ENCODE results near the gene RRP1B.

GRCh38 chr21:43740497-43741156 lies 81.3 kb downstream of the RRP1B start:
- TF ChIP-seq CTCF (IDR thresholded peaks at IDR 0.05) (no peak), EZH2 (IDR thresholded peaks at IDR 0.05) (no peak), EZH2phosphoT487 (IDR thresholded peaks at IDR 0.05) (no peak)

All from neural progenitor cell (in vitro differentiated cells).